NB4 (cell line): Measurements from ENCODE around the gene NFE2L3.
A peak's percentile ranks its signal among the peaks of the same experiment; 100 is the strongest.

Source experiments
- DNase-seq: peaks from one replicate; pipeline ENCODE4 v3.0.0; 2010; ENCODE audit warnings: low read depth
- H3K4me3 ChIP-seq: one replicate; pipeline ENCODE4 v1.5.1; 2011; ENCODE audit warnings: mild to moderate bottlenecking, low read depth, low read length, moderate library complexity
- CTCF ChIP-seq: IDR thresholded peaks from one replicate; pipeline ENCODE4 v1.5.1; 2012; ENCODE audit warnings: low read depth, low read length
- MAX ChIP-seq: IDR thresholded peaks from 2 replicates; pipeline ENCODE4 v1.6.1; 2011; ENCODE audit warnings: low read depth, low read length
- MYC ChIP-seq: IDR thresholded peaks from 2 replicates; pipeline ENCODE4 v1.6.1; 2011; ENCODE audit warnings: low read depth, low read length
- POLR2A ChIP-seq: IDR thresholded peaks from 2 replicates; pipeline ENCODE4 v1.6.1; 2011; ENCODE audit warnings: mild to moderate bottlenecking; ENCODE audit not compliant: insufficient read length; ENCODE audit errors: extremely low read depth

Gene NFE2L3

GRCh38 chr7:26179826-26180497, 28.0 kb downstream of the NFE2L3 start:
- TF ChIP-seq CTCF (no peak), MYC (no peak), POLR2A (no peak), MAX (no peak)
- H3K4me3 ChIP-seq = no peak overlapping the region
- no peak for DNase-seq

- TF ChIP-seq MAX (no peak), CTCF (no peak), POLR2A (no peak), MYC (no peak)
- H3K4me3 ChIP-seq = no peak overlapping the region
- peak; percentile 50 for DNase-seq
Measured at GRCh38 chr7:26180792-26181198, 28.8 kb downstream of the NFE2L3 start.

- TF ChIP-seq MAX (no peak), MYC (no peak), POLR2A (no peak), CTCF (no peak)
- DNase-seq = no peak
- H3K4me3 ChIP-seq = no peak overlapping the region
Measured at GRCh38 chr7:26181474-26182227, 29.7 kb downstream of the NFE2L3 start.

- DNase-seq = peak; percentile 50
- H3K4me3 ChIP-seq = no peak overlapping the region
- peak; percentile 7 for TF ChIP-seq POLR2A
- TF ChIP-seq MAX = no peak
- no peak for TF ChIP-seq CTCF
- no peak for TF ChIP-seq MYC
Measured at GRCh38 chr7:26182283-26182682, 30.3 kb downstream of the NFE2L3 start.

- TF ChIP-seq POLR2A (peak; percentile 4), CTCF (no peak)
- DNase-seq = peak; percentile 58
- H3K4me3 ChIP-seq = no peak overlapping the region
Measured at GRCh38 chr7:26182706-26183105, 30.7 kb downstream of the NFE2L3 start.
